Measurements from ENCODE around the gene ITGA1. TPM values are rescaled to one million over a fixed set of nuclear protein-coding genes. Genes with fewer than 3 reads are reported as not detected.

Gene ITGA1
- total and polyA plus RNA-seq, 2 donors from 2014 or later = 13.3 to 65.6 TPM

GRCh38 chr5:53001541-53001940 is 213.8 kb downstream of the ITGA1 start:
- Histone ChIP-seq H3K9ac (ENCODE audit: low read length in 3 of 3) (no peak overlapping the region), H3K27ac (ENCODE audit: low read depth in 2 of 2, low read length in 2 of 2) (no peak overlapping the region), H3K27me3 (ENCODE audit: control insufficient read depth, insufficient read depth, low read length) (no peaks in the 10 kb centered on the region), H3K4me3 (ENCODE audit: low read length in 3 of 3) (no peak overlapping the region), H3K4me1 (ENCODE audit: control insufficient read depth in 2 of 3, insufficient read depth in 2 of 3, low read depth in 1 of 3, low read length in 3 of 3) (peaks cover 0 to 8% (median 0%) of the 10 kb centered on the region in 3 donors), H3K36me3 (ENCODE audit: control insufficient read depth in 2 of 3, insufficient read depth in 3 of 3, low read length in 3 of 3) (no peaks in the 10 kb centered on the region), H3K9me3 (ENCODE audit: control insufficient read depth in 2 of 3, insufficient read depth in 1 of 3, low read length in 3 of 3) (no peaks in the 10 kb centered on the region)
- FAIRE-seq (no peak), DNase-seq (no peak)
- intact Hi-C loops (cut with DNase I) = no loop called here
- TF ChIP-seq CTCF (IDR thresholded peaks at IDR 0.05; ENCODE audit: borderline replicate concordance, extremely low read depth, insufficient read depth) = no peak

GRCh38 chr5:53002491-53002890 is 214.8 kb downstream of the ITGA1 start:
- H3K27me3 ChIP-seq (ENCODE audit: control insufficient read depth, insufficient read depth, low read length) = no peaks in the 10 kb centered on the region
- H3K9ac ChIP-seq (ENCODE audit: low read length in 3 of 3) = no peak overlapping the region
- no peak overlapping the region for H3K4me3 ChIP-seq (ENCODE audit: low read length in 3 of 3)
- TF ChIP-seq CTCF (IDR thresholded peaks at IDR 0.05; ENCODE audit: borderline replicate concordance, extremely low read depth, insufficient read depth) = no peak
- H3K4me1 ChIP-seq (ENCODE audit: control insufficient read depth in 2 of 3, insufficient read depth in 2 of 3, low read depth in 1 of 3, low read length in 3 of 3) = peaks cover 0 to 5% (median 0%) of the 10 kb centered on the region in 3 donors
- intact Hi-C loops (cut with DNase I) = no loop called here
- H3K36me3 ChIP-seq (ENCODE audit: control insufficient read depth in 2 of 3, insufficient read depth in 3 of 3, low read length in 3 of 3) = no peaks in the 10 kb centered on the region
- H3K9me3 ChIP-seq (ENCODE audit: control insufficient read depth in 2 of 3, insufficient read depth in 1 of 3, low read length in 3 of 3) = no peaks in the 10 kb centered on the region
- FAIRE-seq (no peak), DNase-seq (no peak)
- H3K27ac ChIP-seq (ENCODE audit: low read depth in 2 of 2, low read length in 2 of 2) = no peak overlapping the region

GRCh38 chr5:53003144-53003543 is 215.4 kb downstream of the ITGA1 start:
- no peaks in the 10 kb centered on the region for H3K27me3 ChIP-seq (ENCODE audit: control insufficient read depth, insufficient read depth, low read length)
- H3K9ac ChIP-seq (ENCODE audit: low read length in 3 of 3) = no peak overlapping the region
- H3K4me1 ChIP-seq (ENCODE audit: control insufficient read depth in 2 of 3, insufficient read depth in 2 of 3, low read depth in 1 of 3, low read length in 3 of 3) = peaks cover 0 to 5% (median 0%) of the 10 kb centered on the region in 3 donors
- no peaks in the 10 kb centered on the region for H3K9me3 ChIP-seq (ENCODE audit: control insufficient read depth in 2 of 3, insufficient read depth in 1 of 3, low read length in 3 of 3)
- H3K27ac ChIP-seq (ENCODE audit: low read depth in 2 of 2, low read length in 2 of 2) = no peak overlapping the region
- intact Hi-C loops (cut with DNase I) = no loop called here
- no peaks in the 10 kb centered on the region for H3K36me3 ChIP-seq (ENCODE audit: control insufficient read depth in 2 of 3, insufficient read depth in 3 of 3, low read length in 3 of 3)
- no peak overlapping the region for H3K4me3 ChIP-seq (ENCODE audit: low read length in 3 of 3)
- FAIRE-seq (no peak), DNase-seq (no peak)
- no peak for TF ChIP-seq CTCF (IDR thresholded peaks at IDR 0.05; ENCODE audit: borderline replicate concordance, extremely low read depth, insufficient read depth)
